IPS-18a (cell line): Measurements from ENCODE around the gene SFSWAP.

Experiments used
- H3K27ac ChIP-seq: one replicate; pipeline ENCODE4 v1.5.1; 2013; ENCODE audit warnings: low read length
- H3K27me3 ChIP-seq: one replicate; pipeline ENCODE4 v1.6.1; 2013; ENCODE audit warnings: mild to moderate bottlenecking, low read length; ENCODE audit not compliant: control insufficient read depth, insufficient read depth
- H3K36me3 ChIP-seq: one replicate; pipeline ENCODE4 v1.6.1; 2013; ENCODE audit warnings: low read depth, low read length; ENCODE audit not compliant: control insufficient read depth
- H3K4me1 ChIP-seq: one replicate; pipeline ENCODE4 v1.6.1; 2013; ENCODE audit warnings: low read depth, low read length; ENCODE audit not compliant: control insufficient read depth
- H3K4me3 ChIP-seq: one replicate; pipeline ENCODE4 v1.5.1; 2013; ENCODE audit warnings: low read length
- H3K9ac ChIP-seq: one replicate; pipeline ENCODE4 v1.6.1; 2013; ENCODE audit warnings: mild to moderate bottlenecking, low read length, moderate library complexity
- H3K9me3 ChIP-seq: one replicate; pipeline ENCODE4 v1.6.1; 2013; ENCODE audit warnings: low read depth, low read length; ENCODE audit not compliant: control insufficient read depth

Gene SFSWAP

GRCh38 chr12:131755305-131756113, 44.6 kb downstream of the SFSWAP start:
- no peak overlapping the region for H3K27ac ChIP-seq
- no peaks in the 10 kb centered on the region for H3K9me3 ChIP-seq
- peaks cover 16% of the 10 kb centered on the region for H3K4me1 ChIP-seq
- no peaks in the 10 kb centered on the region for H3K27me3 ChIP-seq
- H3K9ac ChIP-seq = no peak overlapping the region
- no peak overlapping the region for H3K4me3 ChIP-seq
- peaks cover 54% of the 10 kb centered on the region for H3K36me3 ChIP-seq

GRCh38 chr12:131756441-131756840, 45.6 kb downstream of the SFSWAP start:
- Histone ChIP-seq H3K9me3 (no peaks in the 10 kb centered on the region), H3K27ac (no peak overlapping the region), H3K27me3 (no peaks in the 10 kb centered on the region), H3K36me3 (peaks cover 58% of the 10 kb centered on the region), H3K4me1 (peaks cover 14% of the 10 kb centered on the region), H3K9ac (no peak overlapping the region), H3K4me3 (no peak overlapping the region)

GRCh38 chr12:131757111-131757510, 46.2 kb downstream of the SFSWAP start:
- no peaks in the 10 kb centered on the region for H3K9me3 ChIP-seq
- H3K27ac ChIP-seq = no peak overlapping the region
- no peaks in the 10 kb centered on the region for H3K27me3 ChIP-seq
- H3K4me3 ChIP-seq = no peak overlapping the region
- peaks cover 62% of the 10 kb centered on the region for H3K36me3 ChIP-seq
- H3K9ac ChIP-seq = no peak overlapping the region
- peaks cover 7% of the 10 kb centered on the region for H3K4me1 ChIP-seq

- Histone ChIP-seq H3K9ac (no peak overlapping the region), H3K27me3 (no peaks in the 10 kb centered on the region), H3K27ac (no peak overlapping the region), H3K9me3 (no peaks in the 10 kb centered on the region), H3K4me1 (no peaks in the 10 kb centered on the region), H3K4me3 (no peak overlapping the region), H3K36me3 (peaks cover 65% of the 10 kb centered on the region)
Observed at GRCh38 chr12:131758016-131758739, 47.3 kb downstream of the SFSWAP start.

- no peaks in the 10 kb centered on the region for H3K4me1 ChIP-seq
- H3K27ac ChIP-seq = no peak overlapping the region
- H3K9ac ChIP-seq = no peak overlapping the region
- H3K36me3 ChIP-seq = peaks cover 61% of the 10 kb centered on the region
- H3K9me3 ChIP-seq = no peaks in the 10 kb centered on the region
- H3K27me3 ChIP-seq = no peaks in the 10 kb centered on the region
- H3K4me3 ChIP-seq = no peak overlapping the region
Observed at GRCh38 chr12:131759176-131759575, 48.3 kb downstream of the SFSWAP start.

- Histone ChIP-seq H3K36me3 (peaks cover 65% of the 10 kb centered on the region), H3K4me3 (no peak overlapping the region), H3K9ac (no peak overlapping the region), H3K4me1 (no peaks in the 10 kb centered on the region), H3K27ac (no peak overlapping the region), H3K9me3 (no peaks in the 10 kb centered on the region), H3K27me3 (no peaks in the 10 kb centered on the region)
Observed at GRCh38 chr12:131761638-131762037, 50.7 kb downstream of the SFSWAP start.

- peaks cover 53% of the 10 kb centered on the region for H3K36me3 ChIP-seq
- H3K9ac ChIP-seq = no peak overlapping the region
- H3K4me1 ChIP-seq = no peaks in the 10 kb centered on the region
- H3K4me3 ChIP-seq = no peak overlapping the region
- no peaks in the 10 kb centered on the region for H3K27me3 ChIP-seq
- H3K9me3 ChIP-seq = no peaks in the 10 kb centered on the region
- H3K27ac ChIP-seq = no peak overlapping the region
Observed at GRCh38 chr12:131764738-131765137, 53.8 kb downstream of the SFSWAP start.

- Histone ChIP-seq H3K4me3 (no peak overlapping the region), H3K9me3 (no peaks in the 10 kb centered on the region), H3K4me1 (peaks cover 5% of the 10 kb centered on the region), H3K27ac (no peak overlapping the region), H3K9ac (no peak overlapping the region), H3K36me3 (peaks cover 65% of the 10 kb centered on the region), H3K27me3 (no peaks in the 10 kb centered on the region)
Observed at GRCh38 chr12:131765961-131766360, 55.1 kb downstream of the SFSWAP start.

GRCh38 chr12:131766382-131767107, 55.7 kb downstream of the SFSWAP start:
- Histone ChIP-seq H3K27me3 (no peaks in the 10 kb centered on the region), H3K4me1 (peaks cover 8% of the 10 kb centered on the region), H3K27ac (no peak overlapping the region), H3K9me3 (no peaks in the 10 kb centered on the region), H3K4me3 (no peak overlapping the region), H3K36me3 (peaks cover 62% of the 10 kb centered on the region), H3K9ac (no peak overlapping the region)

- Histone ChIP-seq H3K27me3 (no peaks in the 10 kb centered on the region), H3K4me3 (no peak overlapping the region), H3K36me3 (peaks cover 47% of the 10 kb centered on the region), H3K9ac (no peak overlapping the region), H3K9me3 (no peaks in the 10 kb centered on the region), H3K4me1 (peaks cover 34% of the 10 kb centered on the region), H3K27ac (no peak overlapping the region)
Observed at GRCh38 chr12:131770120-131770519, 59.2 kb downstream of the SFSWAP start.

GRCh38 chr12:131771965-131772364, 61.1 kb downstream of the SFSWAP start:
- Histone ChIP-seq H3K36me3 (peaks cover 31% of the 10 kb centered on the region), H3K4me3 (no peak overlapping the region), H3K27ac (no peak overlapping the region), H3K9me3 (no peaks in the 10 kb centered on the region), H3K9ac (no peak overlapping the region), H3K4me1 (peaks cover 38% of the 10 kb centered on the region), H3K27me3 (no peaks in the 10 kb centered on the region)
